NCI-H1436 treated with DMSO at 0.1 percent for 48 hours (cell line): ENCODE measurements around the gene HGFAC.
"Not testable (repeated sequence)": the region's sequence is repeated elsewhere in the genome, so short reads cannot be mapped to it uniquely, and the experiment has no call there.

Source experiments
- DNase-seq: peaks from one replicate; lab custom pipeline; 2025; lab: John Stamatoyannopoulos, UW

HGFAC gene

DNA sequence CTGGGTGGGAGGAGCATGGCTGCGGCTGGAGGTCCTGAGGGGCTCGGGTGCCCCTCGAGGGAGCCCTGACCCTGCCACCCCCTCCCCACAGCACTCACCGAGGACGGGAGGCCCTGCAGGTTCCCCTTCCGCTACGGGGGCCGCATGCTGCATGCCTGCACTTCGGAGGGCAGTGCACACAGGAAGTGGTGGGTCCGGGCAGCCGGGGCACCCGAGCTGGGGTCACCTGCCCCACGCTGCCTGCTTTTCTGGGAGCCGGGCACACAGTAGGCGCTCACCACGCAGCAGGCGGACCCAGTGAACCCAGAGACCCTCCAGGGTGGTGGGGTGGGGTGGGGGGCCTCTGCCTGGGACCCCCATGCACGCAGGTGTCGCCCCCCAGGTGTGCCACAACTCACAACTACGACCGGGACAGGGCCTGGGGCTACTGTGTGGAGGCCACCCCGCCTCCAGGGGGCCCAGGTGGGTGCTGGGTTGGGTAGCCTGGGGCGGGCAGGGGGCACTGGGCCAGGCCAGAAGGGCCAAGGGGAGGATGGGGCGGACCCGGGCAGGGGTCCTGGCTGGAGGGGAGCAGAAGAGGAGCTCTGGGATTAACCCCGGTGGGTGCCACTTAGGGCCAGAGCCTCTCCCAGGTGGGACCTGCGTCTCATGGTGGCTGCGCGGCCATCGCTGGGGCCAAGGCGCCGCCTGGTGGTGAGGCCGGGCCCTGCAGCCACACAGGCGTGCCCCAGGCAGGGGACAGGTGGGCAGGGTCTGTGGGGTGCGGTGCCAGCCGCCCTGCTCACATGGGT is 1.4 kb downstream of the HGFAC start:
- DNase-seq: no peak

DNA sequence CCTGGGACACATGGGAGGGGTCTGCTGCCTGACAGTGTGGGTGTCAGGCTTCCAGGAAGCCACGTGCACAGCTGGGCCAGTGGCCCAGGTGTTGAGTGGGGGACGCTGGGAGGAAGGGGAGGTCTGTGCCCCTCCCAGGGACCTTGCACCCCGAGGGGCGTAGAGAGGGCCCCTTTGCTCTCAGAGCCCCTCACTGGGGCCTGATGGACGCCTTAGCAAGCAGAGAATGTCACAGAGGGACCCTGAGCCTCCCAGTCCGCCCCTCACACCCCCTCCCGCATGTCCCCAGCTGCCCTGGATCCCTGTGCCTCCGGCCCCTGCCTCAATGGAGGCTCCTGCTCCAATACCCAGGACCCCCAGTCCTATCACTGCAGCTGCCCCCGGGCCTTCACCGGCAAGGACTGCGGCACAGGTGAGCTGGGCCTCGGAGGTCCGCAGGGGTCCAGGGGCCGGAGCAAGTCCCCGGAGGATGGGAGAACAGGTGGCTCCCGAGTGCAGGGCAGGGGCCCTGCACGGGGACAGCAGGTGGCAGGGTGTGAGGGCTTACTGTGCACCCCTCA is 2.1 kb downstream of the HGFAC start:
- DNase-seq: no peak

DNA sequence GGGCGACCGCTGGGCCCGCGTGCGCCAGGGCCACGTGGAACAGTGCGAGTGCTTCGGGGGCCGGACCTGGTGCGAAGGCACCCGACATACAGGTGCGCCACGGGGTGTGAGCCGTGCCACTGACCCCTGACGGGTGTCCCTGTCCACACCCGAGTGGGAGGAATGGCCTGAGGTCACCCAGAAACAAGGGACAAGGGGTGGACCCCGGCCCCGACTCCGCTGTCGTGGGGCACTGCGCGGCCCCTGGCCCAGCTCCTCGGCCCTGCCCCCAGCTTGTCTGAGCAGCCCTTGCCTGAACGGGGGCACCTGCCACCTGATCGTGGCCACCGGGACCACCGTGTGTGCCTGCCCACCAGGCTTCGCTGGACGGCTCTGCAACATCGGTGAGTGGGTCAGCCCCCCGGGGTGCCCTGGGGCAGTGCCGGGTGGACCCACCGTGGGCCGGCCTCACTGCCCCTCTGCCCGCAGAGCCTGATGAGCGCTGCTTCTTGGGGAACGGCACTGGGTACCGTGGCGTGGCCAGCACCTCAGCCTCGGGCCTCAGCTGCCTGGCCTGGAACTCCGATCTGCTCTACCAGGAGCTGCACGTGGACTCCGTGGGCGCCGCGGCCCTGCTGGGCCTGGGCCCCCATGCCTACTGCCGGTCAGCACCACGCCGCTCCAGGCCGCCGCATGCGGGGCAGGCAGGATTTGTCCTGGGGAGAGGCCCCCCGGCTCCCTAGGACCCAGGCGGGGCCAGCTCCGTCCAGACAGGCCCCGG is 2.8 kb downstream of the HGFAC start:
- no peak for DNase-seq

GRCh38 chr4:3445111-3445820 is 3.5 kb downstream of the HGFAC start:
- DNase-seq: no peak

DNA sequence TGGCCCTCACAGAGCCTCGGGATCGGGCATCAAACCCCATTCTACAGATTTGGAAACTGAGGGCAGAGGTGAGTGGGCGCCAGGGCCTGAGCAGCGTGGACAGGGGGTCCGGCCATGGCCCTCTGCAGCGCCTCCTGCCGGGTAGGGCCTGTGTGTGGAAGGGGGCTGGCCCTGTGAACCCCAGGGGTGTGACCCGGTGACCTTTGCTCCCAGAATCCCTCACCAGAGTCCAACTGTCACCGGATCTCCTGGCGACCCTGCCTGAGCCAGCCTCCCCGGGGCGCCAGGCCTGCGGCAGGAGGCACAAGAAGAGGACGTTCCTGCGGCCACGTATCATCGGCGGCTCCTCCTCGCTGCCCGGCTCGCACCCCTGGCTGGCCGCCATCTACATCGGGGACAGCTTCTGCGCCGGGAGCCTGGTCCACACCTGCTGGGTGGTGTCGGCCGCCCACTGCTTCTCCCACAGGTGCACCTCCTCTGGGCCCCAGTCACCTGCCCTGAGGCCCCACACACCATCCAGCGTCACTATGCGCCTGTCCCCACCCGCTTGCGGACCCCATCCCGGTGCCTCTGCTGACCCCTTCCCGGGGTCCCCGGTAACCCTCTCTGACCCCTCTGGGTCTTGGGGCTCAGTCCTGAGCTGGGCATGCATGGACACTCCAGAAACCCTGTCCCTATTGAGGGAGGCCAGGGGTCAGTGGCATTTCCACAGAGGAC is 4.2 kb downstream of the HGFAC start:
- DNase-seq: no peak

- DNase-seq: no peak
Observed at GRCh38 chr4:3446631-3447320, 5.0 kb downstream of the HGFAC start.

- no peak for DNase-seq
Observed at GRCh38 chr4:3447431-3448395, 5.9 kb downstream of the HGFAC start.

DNA sequence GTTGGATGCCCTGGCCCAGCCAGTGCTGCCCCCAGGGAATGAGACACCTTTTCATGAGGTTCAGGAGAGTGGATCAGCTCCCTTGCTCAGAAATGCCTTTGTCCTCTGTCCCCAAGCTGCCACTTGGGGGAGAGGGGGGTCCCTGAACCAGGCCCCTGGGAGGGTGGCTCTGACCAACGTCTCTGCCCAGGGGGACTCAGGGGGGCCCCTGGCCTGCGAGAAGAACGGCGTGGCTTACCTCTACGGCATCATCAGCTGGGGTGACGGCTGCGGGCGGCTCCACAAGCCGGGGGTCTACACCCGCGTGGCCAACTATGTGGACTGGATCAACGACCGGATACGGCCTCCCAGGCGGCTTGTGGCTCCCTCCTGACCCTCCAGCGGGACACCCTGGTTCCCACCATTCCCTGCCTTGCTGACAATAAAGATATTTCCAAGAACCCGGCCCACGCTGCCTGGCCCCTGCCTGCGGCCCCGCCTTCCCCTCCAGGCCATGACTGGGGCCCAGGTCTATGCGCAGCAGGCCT is 7.3 kb downstream of the HGFAC start:
- DNase-seq: no peak

GRCh38 chr4:3449574-3450534 is 8.1 kb downstream of the HGFAC start:
- no peak for DNase-seq

DNA sequence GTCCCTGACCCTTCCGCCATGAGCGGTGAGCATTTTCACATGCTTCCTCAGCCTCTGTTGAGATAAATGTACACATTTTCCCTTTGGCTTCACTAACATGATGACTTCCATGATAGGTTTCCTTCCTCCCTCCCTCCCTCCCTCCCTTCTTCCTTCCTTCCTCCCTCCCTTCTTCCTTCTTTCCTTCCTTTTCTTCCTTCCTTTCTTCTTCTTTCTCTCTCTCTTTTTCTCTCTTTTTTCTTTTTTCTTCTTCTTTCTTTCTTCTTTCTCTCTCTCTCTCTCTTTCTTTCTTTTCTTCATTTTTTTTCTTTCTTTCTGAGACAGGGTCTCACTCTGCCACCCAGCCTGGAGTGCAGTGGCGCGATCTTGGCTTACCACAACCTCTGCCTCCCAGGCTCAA is 8.9 kb downstream of the HGFAC start:
- DNase-seq: no peak

- DNase-seq: no peak
Observed at GRCh38 chr4:3451956-3452355, 10.2 kb downstream of the HGFAC start.

DNA sequence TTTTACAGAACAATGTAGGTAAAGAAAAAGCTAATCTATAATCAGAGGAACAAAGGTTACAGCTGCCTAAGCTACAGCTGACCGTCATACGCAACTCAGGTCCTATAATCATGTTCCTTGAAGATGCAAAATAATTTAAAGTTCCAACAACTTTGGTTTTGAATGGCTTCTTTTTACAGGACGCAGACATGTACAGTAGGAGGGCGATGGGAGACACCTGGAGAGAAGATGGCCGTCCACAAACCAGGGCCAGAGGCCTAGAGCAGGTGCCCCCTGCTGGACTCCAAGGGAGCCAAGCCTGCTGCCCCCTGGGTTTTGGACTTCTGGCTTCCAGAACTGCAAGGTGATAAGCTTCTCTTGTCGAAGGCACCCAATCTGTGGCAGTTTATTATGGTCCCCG is 10.6 kb downstream of the HGFAC start:
- DNase-seq: no peak

DNA sequence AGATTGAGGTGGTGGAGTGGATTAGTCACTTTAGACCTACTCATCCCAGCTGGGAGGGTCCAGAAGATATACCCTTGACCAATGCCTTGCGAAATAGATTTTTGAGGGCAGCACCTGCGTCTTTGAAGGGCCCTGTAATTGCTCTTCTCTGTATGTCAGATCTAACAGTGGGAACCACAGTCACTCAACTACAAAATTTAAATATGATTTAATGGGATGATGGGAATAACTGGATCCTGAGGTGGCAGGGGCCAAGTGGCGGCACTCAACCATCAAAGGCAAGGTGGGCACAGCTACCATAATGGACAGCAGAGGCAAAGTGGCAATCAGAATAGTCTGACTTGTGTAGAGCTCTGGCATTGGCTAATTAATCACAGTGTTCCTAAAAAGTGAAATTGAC is 13.8 kb downstream of the HGFAC start:
- not testable (repeated sequence) for DNase-seq

DNA sequence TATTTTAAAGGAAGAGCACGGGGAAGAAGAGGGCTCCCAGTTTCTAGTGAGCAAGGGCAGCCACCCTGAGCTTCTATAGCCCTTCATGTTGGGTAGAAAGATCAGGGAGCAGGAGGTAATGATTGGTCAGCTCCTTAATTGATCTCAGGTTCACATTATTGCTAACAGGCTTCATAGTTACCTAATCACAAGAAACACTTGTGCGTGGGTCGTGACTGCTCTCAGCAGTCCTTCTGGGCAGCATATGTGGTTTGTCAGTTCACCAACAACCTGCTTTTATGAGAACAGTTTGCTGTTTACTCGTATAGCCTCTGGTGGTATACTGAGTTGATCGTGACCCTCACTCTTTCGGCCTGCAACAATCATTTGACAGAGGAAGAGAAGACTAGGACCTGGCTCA is 16.6 kb downstream of the HGFAC start:
- DNase-seq: no peak

DNA sequence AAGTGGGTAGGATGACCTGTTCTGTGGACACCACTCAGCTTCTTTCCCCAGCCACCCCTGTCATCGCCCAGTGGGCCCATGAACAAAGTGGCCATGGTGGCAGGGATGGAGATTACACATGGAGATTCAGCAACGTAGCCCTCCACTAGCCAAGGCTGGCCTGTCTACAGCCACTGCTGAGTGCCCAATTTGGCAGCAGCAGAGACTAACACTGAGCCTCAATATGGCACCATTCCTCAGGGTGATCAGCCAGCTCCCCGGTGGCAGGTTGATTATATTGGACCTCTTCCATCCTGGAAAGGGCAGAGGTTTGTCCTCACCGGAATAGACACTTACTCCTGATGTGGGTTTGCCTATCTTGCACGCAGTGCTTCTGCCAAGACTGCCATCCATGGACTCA is 17.4 kb downstream of the HGFAC start:
- DNase-seq: not testable (repeated sequence)

GRCh38 chr4:3460926-3461325 is 19.2 kb downstream of the HGFAC start:
- DNase-seq: no peak

GRCh38 chr4:3461515-3462291 is 19.9 kb downstream of the HGFAC start:
- no peak for DNase-seq

- DNase-seq: no peak
Observed at GRCh38 chr4:3462321-3462789, 20.6 kb downstream of the HGFAC start.
